Lung (tissue), 12 donors: Measurements from ENCODE around the gene CDH4. TPM values are rescaled to one million over a fixed set of nuclear protein-coding genes. Genes with fewer than 3 reads are reported as not detected.

Source experiments
- ATAC-seq: fragments of 200-7000 bp; cut with Tn5 transposase; one replicate; pipeline ENCODE4 v1.9.1; 2020; ENCODE audit warnings: moderate number of reproducible peaks; ENCODE audit not compliant: insufficient read depth, low FRiP score
- DNase-seq, 3 donors: peaks; one replicate each; pipeline ENCODE4 v3.0.0-alpha.2; 2013 to 2017
- H3K27ac ChIP-seq, 2 donors: one replicate each; pipeline ENCODE4 v1.5.1; 2013; ENCODE audit warnings: mild to moderate bottlenecking in 2 of 2, moderate library complexity in 2 of 2, control low read depth in 1 of 2, inconsistent platforms in 1 of 2, low read depth in 1 of 2, low read length in 1 of 2
- H3K27me3 ChIP-seq, 3 donors: one replicate each; pipeline ENCODE4 v1.5.1; 2013; ENCODE audit warnings: low read length in 2 of 3; ENCODE audit not compliant: control insufficient read depth in 3 of 3, insufficient read depth in 3 of 3
- H3K36me3 ChIP-seq, 4 donors: one replicate each; pipeline ENCODE4 v1.5.1; 2013; ENCODE audit warnings: low read length in 4 of 4, mild to moderate bottlenecking in 1 of 4, moderate library complexity in 1 of 4; ENCODE audit not compliant: control insufficient read depth in 4 of 4, insufficient read depth in 4 of 4
- H3K4me1 ChIP-seq, 5 donors: one replicate each; pipeline ENCODE4 v1.5.1; 2013; ENCODE audit warnings: low read length in 5 of 5, mild to moderate bottlenecking in 2 of 5, moderate library complexity in 1 of 5; ENCODE audit not compliant: control insufficient read depth in 5 of 5, insufficient read depth in 5 of 5
- H3K4me3 ChIP-seq: one replicate; pipeline ENCODE4 v1.5.1; 2013; ENCODE audit warnings: mild to moderate bottlenecking, control low read depth, moderate library complexity
- H3K9ac ChIP-seq, 2 donors: one replicate each; pipeline ENCODE4 v1.5.1; 2013; ENCODE audit warnings: low read length in 2 of 2, control low read depth in 1 of 2; ENCODE audit not compliant: insufficient read depth in 1 of 2
- H3K9me3 ChIP-seq, 4 donors: one replicate each; pipeline ENCODE4 v1.5.1; 2013; ENCODE audit warnings: low read length in 3 of 4, mild to moderate bottlenecking in 1 of 4, moderate library complexity in 1 of 4; ENCODE audit not compliant: control insufficient read depth in 4 of 4, insufficient read depth in 3 of 4
- WGBS, 2 donors: extraction: QIAGEN DNeasy Blood & Tissue Kit; methylation state at CpG; one replicate each; pipeline ENCODE4 v1.1.7; 2013; 5-methylcytosine and 5-hydroxymethylcytosine counted together
- polyA plus RNA-seq, 2 donors: library from polyadenylated mRNA; stranded (reverse); fragments of 200-250 nt; gene quantifications; one replicate each; pipeline ENCODE4 v1.2.1, GENCODE V29; 2013
- total RNA-seq, 2 donors: library from RNA; depleted of rRNA in 1 of 2; stranded (reverse); fragments of >200 nt in 1 of 2; gene quantifications; one replicate each; pipeline ENCODE4 v1.2.1, GENCODE V29; 2014 to 2021
- TF ChIP-seq, protein P1 (sequence below): IDR thresholded peaks from 2 replicates; pipeline ENCODE4 v1.5.1; 2012; ENCODE audit warnings: mild to moderate bottlenecking; ENCODE audit errors: control extremely low read depth, extremely low read depth
- donor health status: control.
- donor health status: control.
- donor health status: Bipolar disorder and iron deficiency.
- donor health status: healthy.
- donor health status: DM: yes; HTN: yes; CAD: no.

Gene CDH4
- total and polyA plus RNA-seq, 4 donors: 0.10 to 2.1 (median 0.34) TPM

DNA sequence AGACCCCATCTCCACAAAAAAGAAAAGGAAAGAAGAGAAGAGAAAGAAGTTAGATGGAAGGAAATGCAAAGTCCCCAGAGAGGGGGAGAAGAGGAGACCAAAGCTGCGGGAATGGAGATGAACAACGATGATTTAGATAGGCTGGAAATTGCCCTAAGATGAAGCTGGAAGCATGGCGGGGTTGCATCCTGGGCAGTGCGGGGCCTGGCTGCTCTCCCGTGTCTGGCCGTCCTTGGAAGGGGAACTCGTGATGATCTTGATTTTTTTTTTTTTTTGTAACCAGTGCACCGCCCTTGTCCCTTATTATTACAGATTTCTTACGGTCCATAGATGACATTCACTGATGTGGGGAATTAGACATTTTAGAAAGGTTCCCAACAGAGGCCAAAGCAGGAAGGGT is 276.5 kb downstream of the CDH4 start:
- Histone ChIP-seq H3K27me3 (peaks cover 0 to 7% (median 0%) of the 10 kb centered on the region in 3 donors), H3K4me1 (no peaks in the 10 kb centered on the region), H3K36me3 (no peaks in the 10 kb centered on the region), H3K27ac (no peak overlapping the region), H3K9me3 (no peaks in the 10 kb centered on the region), H3K4me3 (no peak overlapping the region), H3K9ac (no peak overlapping the region)
- DNase-seq: no peak
- 86 to 89% methylated on average over 9 of the region's 9 CpGs for WGBS, 2 donors
- ATAC-seq: no peak
- TF ChIP-seq, protein P1, sequence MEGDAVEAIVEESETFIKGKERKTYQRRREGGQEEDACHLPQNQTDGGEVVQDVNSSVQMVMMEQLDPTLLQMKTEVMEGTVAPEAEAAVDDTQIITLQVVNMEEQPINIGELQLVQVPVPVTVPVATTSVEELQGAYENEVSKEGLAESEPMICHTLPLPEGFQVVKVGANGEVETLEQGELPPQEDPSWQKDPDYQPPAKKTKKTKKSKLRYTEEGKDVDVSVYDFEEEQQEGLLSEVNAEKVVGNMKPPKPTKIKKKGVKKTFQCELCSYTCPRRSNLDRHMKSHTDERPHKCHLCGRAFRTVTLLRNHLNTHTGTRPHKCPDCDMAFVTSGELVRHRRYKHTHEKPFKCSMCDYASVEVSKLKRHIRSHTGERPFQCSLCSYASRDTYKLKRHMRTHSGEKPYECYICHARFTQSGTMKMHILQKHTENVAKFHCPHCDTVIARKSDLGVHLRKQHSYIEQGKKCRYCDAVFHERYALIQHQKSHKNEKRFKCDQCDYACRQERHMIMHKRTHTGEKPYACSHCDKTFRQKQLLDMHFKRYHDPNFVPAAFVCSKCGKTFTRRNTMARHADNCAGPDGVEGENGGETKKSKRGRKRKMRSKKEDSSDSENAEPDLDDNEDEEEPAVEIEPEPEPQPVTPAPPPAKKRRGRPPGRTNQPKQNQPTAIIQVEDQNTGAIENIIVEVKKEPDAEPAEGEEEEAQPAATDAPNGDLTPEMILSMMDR: no peak

- 76 to 80% methylated on average over 5 of the region's 5 CpGs for WGBS, 2 donors
These were observed 277.3 kb downstream of the CDH4 start for GRCh38 chr20:61529354-61529753.

GRCh38 chr20:61531553-61532345 is 279.7 kb downstream of the CDH4 start:
- Histone ChIP-seq H3K9ac (no peak overlapping the region), H3K4me1 (no peaks in the 10 kb centered on the region), H3K27me3 (no peaks in the 10 kb centered on the region), H3K9me3 (no peaks in the 10 kb centered on the region), H3K36me3 (no peaks in the 10 kb centered on the region), H3K4me3 (no peak overlapping the region), H3K27ac (no peak overlapping the region)
- no peak for ATAC-seq
- TF ChIP-seq, protein P1: no peak
- 81 to 92% methylated on average over 22 of the region's 22 CpGs for WGBS, 2 donors
- no peak for DNase-seq

More at GRCh38 chr20:61529354-61529753, 277.3 kb downstream of the CDH4 start:
- H3K9ac ChIP-seq: no peak overlapping the region
- H3K36me3 ChIP-seq: no peaks in the 10 kb centered on the region
- H3K4me1 ChIP-seq: no peaks in the 10 kb centered on the region
- TF ChIP-seq, protein P1: no peak
- no peak overlapping the region for H3K4me3 ChIP-seq
- H3K27ac ChIP-seq: no peak overlapping the region
- H3K9me3 ChIP-seq: no peaks in the 10 kb centered on the region
- DNase-seq: no peak
- no peak for ATAC-seq
- H3K27me3 ChIP-seq: peaks cover 0 to 7% (median 0%) of the 10 kb centered on the region in 3 donors
